GM19372 (cell line): ENCODE results near the gene F10.

Experiments used
- ATAC-seq: cut with Tn5 transposase; IDR thresholded peaks from one replicate; pipeline ENCODE4 v1.9.1; 2021; ENCODE audit warnings: mild to moderate bottlenecking, low read depth, moderate library complexity; ENCODE audit not compliant: unreplicated experiment

The F10 gene

DNA sequence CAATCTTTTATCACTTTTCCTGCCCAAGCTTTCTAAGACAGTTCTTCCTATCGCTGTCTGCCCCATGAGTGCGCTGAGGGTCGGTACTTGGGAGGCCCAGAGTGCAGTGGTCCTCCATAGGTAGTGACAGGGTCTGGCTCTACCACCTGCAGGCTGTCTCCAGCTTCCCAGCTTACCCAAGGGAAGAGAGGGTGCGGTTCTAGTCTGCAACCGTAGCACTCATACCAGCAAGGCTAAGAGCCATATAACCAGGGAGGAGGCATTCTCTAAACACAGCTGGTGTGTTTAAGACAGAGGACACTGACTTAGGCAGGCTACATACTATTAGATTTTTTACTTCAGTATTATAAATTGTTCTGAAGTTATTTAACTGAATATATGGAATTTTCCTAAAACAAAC, 44.1 kb downstream of the F10 start:
- no peak for ATAC-seq

DNA sequence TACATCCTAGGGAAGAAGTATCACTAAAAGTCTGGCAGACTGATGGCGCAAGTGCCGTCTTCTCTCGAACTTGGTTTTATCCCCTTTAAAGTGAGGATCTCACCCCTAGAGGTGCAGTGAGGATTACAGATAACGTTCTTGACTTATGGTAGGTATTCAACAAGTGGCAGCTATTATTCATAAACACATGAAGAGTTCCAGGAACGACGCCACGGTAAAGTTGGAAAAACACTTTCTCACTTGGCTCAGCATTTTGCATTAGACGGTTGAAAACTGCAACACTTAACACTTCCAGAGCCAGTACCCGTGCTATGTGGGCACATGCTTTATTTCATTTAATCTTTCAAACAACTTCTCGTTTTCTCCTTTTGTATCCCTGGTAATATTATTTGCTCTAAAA, 44.6 kb downstream of the F10 start:
- ATAC-seq = no peak

DNA sequence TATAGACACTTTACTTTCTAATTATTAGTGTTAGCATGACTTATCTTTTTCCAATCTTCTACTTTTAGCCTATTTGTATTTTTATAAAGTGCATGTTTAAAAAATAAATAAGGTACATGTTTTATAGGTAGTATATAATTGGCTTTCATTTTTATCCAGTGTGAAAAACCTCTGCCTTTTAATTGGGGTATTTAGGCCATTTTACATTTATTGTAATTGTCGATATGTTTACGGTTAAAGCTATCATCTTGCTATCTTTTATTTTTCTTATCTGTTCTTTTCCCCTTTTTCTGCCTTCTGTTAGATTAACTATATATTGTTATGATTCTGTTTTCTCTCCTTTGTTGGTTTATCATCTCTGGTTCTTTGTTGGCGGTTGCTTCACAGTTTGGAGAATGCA, 45.0 kb downstream of the F10 start:
- ATAC-seq = no peak

DNA sequence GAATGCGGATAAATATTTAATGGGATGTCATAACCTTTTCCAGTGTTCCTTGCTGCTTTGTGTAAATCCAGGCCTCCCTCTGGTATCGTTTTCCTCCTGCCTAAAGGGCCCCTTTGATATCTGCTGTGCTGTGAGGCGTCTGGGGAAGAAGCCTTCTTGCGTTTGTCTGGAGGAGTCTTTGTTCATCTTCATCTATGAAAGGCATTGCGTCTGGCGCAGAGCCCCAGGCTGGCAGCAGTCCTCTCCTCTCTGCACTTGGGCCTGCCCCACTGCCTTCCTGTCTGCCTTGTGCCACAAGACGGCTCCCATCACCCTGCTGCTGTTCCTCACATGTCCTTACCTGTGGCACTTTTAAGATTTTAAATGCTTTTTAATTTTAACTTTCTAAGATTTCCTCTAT, 45.6 kb downstream of the F10 start:
- ATAC-seq = no peak

DNA sequence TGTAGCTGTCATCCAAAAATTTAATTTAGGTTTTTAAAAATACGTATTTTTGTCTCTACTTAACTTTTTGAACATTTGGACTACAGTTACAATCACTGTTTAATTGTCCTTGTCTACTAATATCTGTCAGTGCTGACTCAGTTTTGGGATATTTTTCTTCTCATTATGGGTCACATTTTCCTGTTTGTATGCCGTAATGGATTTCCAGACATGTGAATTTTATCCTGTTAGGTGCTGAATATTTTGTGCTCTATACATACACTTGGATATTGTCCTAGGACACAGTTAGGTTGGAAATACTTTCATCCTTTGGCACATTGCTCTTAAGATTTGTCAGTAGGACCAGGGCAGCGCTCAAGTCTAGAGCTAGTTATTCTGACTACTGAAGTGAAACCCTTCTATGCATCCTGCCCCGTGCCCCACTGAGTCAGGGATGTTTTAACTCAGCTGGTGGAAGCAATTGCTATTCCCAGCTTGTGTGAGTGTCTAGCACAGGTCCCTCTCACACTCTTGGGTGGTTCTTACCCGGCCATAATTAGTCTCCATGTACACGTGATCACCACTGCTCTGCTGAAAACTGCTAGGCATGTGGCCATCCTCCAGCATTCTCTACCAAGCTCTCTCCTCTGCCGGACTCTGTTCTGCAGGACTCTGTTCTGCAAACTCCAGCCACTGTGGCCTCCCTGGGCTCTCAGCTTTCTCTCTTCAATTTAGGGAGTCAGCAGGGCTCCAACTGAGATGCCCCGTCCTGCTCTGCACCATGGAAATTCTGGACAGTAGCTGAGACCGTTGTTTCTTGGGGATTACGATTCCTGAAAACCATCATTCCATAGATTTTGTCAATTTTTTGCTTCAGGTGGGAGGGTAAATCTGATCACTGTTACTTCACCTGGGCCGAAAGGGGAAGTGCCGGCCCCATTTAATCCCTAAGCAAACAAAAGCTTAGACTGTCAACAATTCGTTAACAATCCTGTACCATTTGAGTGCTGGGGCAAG, 47.0 kb downstream of the F10 start:
- ATAC-seq = no peak

DNA sequence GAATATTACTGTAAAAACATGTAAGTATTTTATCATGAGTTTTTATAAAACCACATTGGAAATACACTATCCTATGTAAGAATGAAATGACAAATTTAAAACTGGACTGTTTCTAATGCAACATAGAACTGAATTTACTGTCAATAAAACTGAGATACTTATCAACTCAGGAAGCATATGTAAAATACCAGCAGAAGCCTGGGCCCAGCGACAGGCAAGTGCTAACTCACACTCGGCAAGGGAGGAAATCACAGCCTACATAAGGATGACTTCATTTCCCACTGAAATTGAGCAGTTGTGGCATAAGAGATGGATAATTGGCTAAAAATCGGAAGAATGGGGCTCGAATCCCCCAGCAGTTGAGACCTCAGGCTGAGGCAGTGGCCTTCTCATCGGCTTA, 47.9 kb downstream of the F10 start:
- no peak for ATAC-seq

DNA sequence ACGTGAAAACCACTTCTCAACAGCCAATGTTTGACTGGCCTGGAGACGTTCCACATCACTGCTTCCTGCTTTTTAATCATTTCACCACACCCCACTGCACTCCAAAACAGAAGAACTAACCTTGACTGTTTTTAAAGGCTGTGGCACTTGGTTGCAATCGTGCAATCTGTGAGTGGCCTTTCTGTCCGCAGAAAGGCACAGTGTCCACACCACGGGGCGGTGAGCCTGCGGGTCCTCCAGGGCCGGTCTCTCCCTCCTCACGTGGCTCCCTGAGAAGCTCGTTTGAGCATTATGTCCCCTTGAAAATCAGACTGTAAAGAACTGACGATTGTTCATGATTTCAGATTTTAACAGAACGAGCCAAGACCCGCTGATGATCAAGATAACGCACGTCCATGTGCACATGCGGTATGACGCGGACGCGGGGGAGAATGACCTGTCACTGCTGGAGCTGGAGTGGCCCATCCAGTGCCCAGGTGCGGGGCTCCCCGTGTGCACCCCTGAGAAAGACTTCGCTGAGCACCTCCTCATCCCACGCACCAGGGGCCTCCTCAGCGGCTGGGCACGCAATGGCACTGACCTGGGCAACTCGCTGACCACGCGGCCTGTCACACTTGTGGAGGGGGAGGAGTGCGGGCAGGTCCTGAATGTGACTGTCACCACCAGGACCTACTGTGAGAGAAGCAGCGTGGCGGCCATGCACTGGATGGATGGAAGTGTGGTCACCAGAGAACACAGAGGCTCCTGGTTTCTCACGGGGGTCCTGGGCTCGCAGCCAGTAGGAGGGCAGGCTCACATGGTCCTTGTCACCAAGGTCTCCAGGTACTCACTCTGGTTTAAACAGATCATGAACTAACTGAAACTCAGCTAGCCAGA, 48.9 kb downstream of the F10 start:
- ATAC-seq = no peak

DNA sequence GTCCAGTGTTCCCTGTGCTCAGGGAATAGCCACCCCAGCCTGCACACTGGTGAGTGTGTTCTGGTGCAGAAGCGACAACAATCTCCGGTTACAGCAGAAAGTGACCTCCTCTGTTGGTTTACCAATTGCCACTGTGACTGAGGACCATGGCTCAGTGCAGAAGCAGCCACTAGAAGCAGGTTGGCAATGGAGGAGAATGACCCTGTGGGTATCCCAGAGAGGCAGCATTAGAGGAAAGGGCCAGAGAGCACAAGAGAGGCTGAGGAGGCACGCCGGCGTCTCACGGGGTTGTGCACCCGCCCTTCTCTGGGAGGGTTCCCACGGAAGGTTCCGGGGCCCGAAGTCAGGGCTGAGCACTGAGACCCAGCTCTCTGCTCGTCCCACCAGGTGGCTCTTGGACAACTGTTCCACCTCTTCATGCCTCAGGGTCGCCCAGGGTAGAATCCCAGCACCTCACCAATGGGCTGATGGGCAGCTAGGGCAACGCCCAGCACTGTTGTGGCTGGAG, 49.9 kb downstream of the F10 start:
- no peak for ATAC-seq

DNA sequence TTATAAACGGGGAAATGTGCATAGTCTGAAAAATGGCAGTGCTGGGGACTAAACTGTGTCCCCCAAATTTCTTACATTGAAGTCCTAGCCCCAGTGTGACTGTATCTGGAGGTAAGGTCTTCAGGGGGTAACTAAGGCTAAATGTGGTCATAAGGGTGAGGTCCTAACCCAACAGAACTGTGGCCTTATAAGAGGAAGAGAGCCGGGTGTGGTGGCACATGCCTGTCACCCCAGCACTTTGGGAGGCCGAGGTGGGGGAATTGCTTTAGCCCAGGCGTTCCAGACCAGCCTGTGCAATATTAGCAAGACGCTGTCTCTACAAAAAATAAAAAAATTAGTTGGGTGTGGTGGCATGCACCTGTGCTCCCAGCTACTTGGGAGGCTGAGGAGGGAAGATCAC, 53.7 kb downstream of the F10 start:
- ATAC-seq = no peak

DNA sequence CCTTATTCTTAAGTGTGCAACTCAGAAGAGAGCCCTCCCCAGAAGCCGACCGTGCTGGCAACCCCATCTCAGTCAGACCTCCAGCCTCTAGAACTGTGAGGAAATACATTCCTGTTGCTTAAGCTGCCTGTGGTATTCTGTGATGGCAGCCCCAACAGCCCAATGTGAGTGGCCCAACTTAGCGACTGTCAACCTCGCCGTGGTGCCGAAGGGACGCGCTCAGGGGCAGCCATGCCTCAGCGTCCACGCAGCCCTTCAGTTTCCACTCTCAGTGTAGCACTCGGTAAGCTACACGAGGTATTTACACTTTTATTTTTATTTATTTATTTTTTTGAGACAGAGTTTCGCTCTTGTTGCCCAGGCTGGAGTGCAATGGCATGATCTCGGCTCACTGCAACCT, 54.2 kb downstream of the F10 start:
- no peak for ATAC-seq

DNA sequence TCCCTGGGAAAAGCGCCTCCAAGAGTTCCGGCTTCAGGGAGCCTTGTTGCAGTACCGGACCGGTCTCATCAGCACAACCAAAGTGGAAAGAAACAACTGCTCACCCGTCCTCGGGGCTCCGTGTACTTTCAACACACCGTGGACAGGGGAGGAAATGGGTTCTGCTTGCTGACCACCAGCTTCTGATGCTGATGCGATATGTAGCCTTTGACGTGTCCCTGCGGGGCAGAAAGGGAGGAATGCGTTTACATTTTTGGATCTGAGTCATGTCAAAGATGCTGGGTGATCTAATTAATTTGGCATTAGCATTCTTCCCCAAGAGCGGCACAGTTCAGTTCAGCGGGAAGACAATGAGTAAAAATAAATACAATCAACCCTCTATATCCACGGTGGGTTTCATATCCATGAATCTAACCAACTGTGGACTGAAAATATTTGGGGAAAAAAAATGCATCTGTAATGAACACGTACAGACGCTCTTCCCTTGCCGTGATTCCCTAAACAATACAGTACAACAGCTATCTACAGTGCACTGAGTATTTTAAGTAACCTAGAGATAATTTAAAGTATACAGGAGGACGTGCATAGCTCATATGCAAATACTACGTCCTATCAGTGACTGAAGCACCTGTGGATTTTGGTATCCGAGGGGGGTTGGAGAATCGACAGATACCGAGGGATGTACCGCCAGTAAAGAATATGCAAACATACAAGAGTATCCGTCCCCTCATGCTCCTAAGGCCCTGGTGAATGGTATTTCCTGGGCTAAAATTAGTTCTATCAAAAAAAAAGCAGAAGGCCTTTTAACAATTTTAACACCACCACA, 55.7 kb downstream of the F10 start:
- no peak for ATAC-seq

DNA sequence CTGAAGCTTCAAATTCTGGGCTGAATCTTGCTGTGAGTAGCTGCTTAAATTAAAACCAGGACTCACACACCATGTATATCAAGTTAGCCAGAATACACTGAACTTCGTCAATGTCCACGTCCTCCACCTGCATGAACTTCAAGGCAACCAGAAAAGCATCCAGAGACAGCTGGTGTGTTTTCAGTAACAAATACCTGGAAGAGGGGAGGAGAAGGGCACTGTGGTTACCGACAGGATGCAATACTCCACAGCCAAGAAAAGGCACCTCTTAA, 56.2 kb downstream of the F10 start:
- ATAC-seq = no peak

DNA sequence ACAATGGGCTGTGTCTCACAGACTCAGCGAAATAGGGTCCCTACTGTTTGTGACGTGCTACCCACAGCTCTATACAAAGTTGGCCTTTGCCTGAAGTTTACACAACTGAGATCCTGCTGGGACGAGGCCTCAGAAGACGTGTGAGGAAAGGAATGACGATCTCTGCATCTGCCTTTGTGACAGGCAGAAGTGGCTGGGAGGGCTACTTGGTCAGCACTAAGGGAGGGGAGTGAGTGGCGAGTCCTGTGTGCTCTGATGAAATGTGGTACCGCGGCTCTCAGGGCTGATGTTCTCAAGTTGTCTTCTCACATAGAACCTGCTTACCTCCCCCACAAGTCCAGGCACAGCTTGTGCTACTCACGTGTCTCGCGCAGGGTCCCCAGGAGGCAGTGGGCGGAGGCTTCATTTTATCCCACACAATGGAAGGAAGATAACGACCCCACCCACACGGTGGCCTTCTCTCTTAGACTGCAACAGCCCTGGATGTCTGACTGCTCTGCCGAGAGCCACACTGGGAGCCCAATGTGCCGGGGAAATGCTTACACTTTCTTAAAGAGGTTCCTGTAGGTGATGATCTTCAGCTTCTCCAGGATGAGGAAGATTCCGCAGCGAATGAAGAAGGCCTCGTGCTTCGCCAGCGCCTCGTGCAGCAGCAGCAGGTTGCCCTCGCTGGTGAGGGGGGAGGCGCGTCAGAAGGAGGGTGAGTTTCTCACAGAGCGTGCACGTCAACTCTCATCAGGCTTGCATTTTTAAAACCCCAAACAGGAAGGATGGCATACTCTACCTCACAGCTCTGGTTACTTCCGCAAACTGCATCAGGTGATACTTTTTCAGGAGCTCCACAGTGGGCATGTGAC, 57.0 kb downstream of the F10 start:
- ATAC-seq = no peak

DNA sequence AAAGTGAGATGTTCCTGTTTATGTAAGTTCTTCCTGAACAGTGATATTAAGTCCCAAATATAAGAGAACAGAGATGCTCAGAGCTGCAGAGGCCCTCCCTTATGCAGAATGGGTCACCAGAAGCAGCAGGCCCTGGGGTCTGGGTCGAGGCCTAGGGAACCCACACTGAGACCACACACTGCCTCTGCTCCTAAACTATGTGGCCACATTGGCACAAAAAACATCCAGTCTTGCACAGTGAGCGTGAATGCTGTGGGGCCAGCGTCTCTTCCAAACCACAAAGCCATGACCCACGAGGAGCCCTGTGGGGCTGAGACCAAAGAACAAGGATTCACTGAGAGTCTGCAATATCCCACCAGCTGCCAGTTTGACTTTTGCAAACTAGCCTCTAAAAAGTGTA, 59.4 kb downstream of the F10 start:
- no peak for ATAC-seq

DNA sequence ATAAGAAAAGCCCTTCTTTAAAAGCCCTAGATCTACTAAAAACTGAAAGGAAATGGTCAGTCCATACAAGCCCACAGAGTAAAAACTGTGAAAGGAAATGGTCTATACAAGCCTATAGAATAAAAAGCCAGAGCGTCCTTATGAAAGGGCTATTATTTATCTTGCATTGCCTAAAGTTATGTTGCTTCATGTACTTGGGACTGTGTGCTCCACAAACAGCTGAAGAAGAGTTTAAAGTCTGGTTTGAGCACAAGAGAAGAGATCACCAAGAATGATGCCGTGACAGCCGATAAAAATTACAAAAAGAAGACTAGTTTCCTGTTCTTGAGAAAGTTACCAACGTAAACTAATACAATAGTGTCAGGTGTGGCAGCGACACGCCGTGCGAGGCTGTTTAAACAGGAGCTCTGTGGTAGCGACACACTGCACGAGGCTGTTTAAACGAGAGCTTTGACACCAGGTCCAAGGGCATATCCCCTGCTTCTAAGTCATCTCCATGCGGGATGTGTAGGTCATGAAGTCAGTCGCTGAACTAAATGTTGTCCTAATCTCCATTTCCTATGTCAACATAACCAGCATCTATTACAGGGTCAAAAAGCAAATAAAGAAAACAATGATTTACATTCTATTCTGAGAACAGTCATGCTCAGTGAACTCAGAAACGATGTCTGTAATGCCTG, 61.0 kb downstream of the F10 start:
- no peak for ATAC-seq

DNA sequence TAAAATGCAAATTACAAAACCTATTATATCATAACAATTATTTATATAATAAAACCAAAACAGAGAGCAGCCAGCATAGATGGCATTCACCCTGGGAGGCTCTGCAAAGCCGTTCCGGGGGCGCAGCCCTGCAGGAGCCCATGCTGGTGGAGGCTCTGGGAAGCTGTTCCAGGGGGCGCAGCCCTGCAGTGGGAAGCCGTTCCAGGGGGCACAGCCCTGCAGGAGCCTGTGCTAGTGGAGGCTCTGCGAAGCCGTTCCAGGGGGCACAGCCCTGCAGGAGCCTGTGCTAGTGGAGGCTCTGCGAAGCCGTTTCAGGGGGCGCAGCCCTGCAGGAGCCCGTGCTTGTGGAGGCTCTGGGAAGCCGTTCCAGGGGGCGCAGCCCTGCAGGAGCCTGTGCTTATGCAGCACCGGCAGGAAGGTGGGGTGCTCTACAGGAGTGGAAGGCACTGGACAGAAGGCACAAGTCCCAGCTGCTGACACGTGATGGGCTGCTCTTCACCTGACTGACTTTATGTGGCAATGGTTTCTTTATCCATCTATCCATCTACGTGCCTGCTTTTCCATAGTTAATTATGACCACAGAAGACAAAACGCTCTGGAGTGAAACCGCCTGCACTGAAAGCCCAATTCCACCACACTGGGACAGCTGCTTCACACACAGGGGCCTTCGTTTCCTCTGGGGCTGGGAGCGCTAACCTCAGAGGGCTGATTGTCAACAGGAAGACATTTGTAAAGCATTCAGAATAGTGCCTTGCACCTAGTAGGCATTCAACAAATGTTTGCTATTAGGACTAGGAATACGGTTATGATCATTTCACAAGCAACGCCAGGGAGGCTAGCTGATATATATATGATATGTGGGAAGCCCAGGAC, 62.2 kb downstream of the F10 start:
- no peak for ATAC-seq

DNA sequence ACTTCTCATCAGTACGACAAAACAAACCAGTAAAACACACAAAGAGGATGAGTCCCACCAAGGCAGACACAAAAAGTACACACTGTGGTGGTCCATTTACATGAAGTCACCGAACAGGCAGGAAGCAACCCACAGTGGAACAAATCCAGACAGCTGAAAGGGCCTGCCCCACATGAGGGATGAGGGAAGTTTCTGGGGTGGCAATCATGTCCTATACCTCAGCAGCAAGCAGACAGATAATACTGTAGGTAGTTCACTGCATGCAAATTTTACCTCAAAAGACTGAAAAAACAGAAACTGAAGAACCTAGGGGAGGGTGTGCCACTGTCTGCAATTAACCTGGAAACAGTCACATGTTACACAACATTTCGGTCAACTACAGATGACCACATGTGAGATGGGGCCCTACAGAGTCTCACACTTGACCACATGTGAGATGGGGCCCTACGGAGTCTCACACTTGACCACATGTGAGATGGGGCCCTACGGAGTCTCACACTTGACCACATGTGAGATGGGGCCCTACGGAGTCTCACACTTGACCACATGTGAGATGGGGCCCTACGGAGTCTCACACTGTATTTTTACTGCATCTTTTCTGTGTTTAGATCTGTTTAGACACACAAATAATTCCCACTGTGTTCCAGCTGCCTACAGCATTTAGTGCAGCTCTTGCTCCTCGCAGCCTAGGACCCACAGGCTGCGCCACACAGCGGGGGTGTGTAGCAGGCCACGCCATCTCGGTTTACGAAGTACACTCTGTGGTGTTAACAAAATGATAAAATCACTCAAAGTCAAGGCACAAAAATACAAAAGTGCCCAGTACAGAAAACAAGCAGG, 63.7 kb downstream of the F10 start:
- ATAC-seq = peak; percentile 91
